Measurements from ENCODE around the gene AADACL3. TPM values are rescaled to one million over a fixed set of nuclear protein-coding genes. Genes with fewer than 3 reads are reported as not detected.

Gene AADACL3
- total RNA-seq, 1 experiment from 2014 or later = not detected

- DNase-seq (no peak), ATAC-seq (no peak)
- TF ChIP-seq EZH2phosphoT487 (IDR thresholded peaks at IDR 0.05; ENCODE audit: borderline replicate concordance, low read length) = no peak
- no peak for TF ChIP-seq EZH2 (IDR thresholded peaks at IDR 0.05; ENCODE audit: low read length, unreplicated experiment)
- TF ChIP-seq CTCF (conservative IDR thresholded peaks at IDR 0.05; ENCODE audit: low read depth, low read length) = no peak
- intact Hi-C loops (cut with micrococcal nuclease) = no loop called here
- Histone ChIP-seq H3K27me3 (ENCODE audit: low read length) (peaks cover 79% of the 10 kb centered on the region), H3K27ac (ENCODE audit: low read length) (no peak overlapping the region), H3K9me3 (ENCODE audit: low read length) (no peaks in the 10 kb centered on the region), H3K9ac (ENCODE audit: low read length) (no peak overlapping the region), H3K4me3 (ENCODE audit: low read length) (no peak overlapping the region), H3K79me2 (ENCODE audit: low read length) (no peaks in the 10 kb centered on the region), H3F3A (ENCODE audit: low read length, unreplicated experiment) (no peaks in the 10 kb centered on the region), H3K36me3 (ENCODE audit: low read depth, low read length) (no peaks in the 10 kb centered on the region), H4K20me1 (ENCODE audit: low read length) (no peaks in the 10 kb centered on the region), H3K9me2 (replicated peaks; ENCODE audit: low read length) (no peaks in the 10 kb centered on the region), H2AFZ (ENCODE audit: low read length) (no peak overlapping the region), H3K4me2 (ENCODE audit: low read length) (no peak overlapping the region), H3K4me1 (ENCODE audit: insufficient read depth, low read length) (no peaks in the 10 kb centered on the region)
- no TSS peak for BruUV-seq (replicated peaks)
- ChIA-PET POLR2A (ENCODE audit: unreplicated experiment) (no interaction called here), CTCF (no interaction called here)
Measured at GRCh38 chr1:12756768-12757413, 41.0 kb downstream of the AADACL3 start.

GRCh38 chr1:12757836-12758235, 41.9 kb downstream of the AADACL3 start:
- H4K20me1 ChIP-seq (ENCODE audit: low read length) = no peaks in the 10 kb centered on the region
- no peak for DNase-seq
- H3K27ac ChIP-seq (ENCODE audit: low read length) = no peak overlapping the region
- no peak overlapping the region for H3K4me3 ChIP-seq (ENCODE audit: low read length)
- ChIA-PET CTCF (no interaction called here), POLR2A (ENCODE audit: unreplicated experiment) (no interaction called here)
- no peak for ATAC-seq
- no peak for TF ChIP-seq EZH2 (IDR thresholded peaks at IDR 0.05; ENCODE audit: low read length, unreplicated experiment)
- no peak for TF ChIP-seq CTCF (conservative IDR thresholded peaks at IDR 0.05; ENCODE audit: low read depth, low read length)
- no peak for TF ChIP-seq EZH2phosphoT487 (IDR thresholded peaks at IDR 0.05; ENCODE audit: borderline replicate concordance, low read length)
- no peak overlapping the region for H3K9ac ChIP-seq (ENCODE audit: low read length)
- no peaks in the 10 kb centered on the region for H3F3A ChIP-seq (ENCODE audit: low read length, unreplicated experiment)
- H3K79me2 ChIP-seq (ENCODE audit: low read length) = no peaks in the 10 kb centered on the region
- BruUV-seq (replicated peaks) = no TSS peak
- H3K9me2 ChIP-seq (replicated peaks; ENCODE audit: low read length) = no peaks in the 10 kb centered on the region
- H3K36me3 ChIP-seq (ENCODE audit: low read depth, low read length) = no peaks in the 10 kb centered on the region
- no peak overlapping the region for H3K4me2 ChIP-seq (ENCODE audit: low read length)
- H3K9me3 ChIP-seq (ENCODE audit: low read length) = no peaks in the 10 kb centered on the region
- H3K27me3 ChIP-seq (ENCODE audit: low read length) = peaks cover 72% of the 10 kb centered on the region
- no peaks in the 10 kb centered on the region for H3K4me1 ChIP-seq (ENCODE audit: insufficient read depth, low read length)
- intact Hi-C loops (cut with micrococcal nuclease) = no loop called here
- H2AFZ ChIP-seq (ENCODE audit: low read length) = no peak overlapping the region

- no peaks in the 10 kb centered on the region for H4K20me1 ChIP-seq (ENCODE audit: low read length)
- no peak for ATAC-seq
- H3K9me2 ChIP-seq (replicated peaks; ENCODE audit: low read length) = no peaks in the 10 kb centered on the region
- POLR2A ChIA-PET (ENCODE audit: unreplicated experiment) = no interaction called here
- TF ChIP-seq EZH2 (IDR thresholded peaks at IDR 0.05; ENCODE audit: low read length, unreplicated experiment) (no peak), CTCF (conservative IDR thresholded peaks at IDR 0.05; ENCODE audit: low read depth, low read length) (peak; percentile 38), EZH2phosphoT487 (IDR thresholded peaks at IDR 0.05; ENCODE audit: borderline replicate concordance, low read length) (no peak)
- H3K4me2 ChIP-seq (ENCODE audit: low read length) = no peak overlapping the region
- H3K4me3 ChIP-seq (ENCODE audit: low read length) = no peak overlapping the region
- no peaks in the 10 kb centered on the region for H3F3A ChIP-seq (ENCODE audit: low read length, unreplicated experiment)
- CTCF ChIA-PET = no interaction called here
- H3K27ac ChIP-seq (ENCODE audit: low read length) = no peak overlapping the region
- BruUV-seq (replicated peaks) = no TSS peak
- H3K79me2 ChIP-seq (ENCODE audit: low read length) = no peaks in the 10 kb centered on the region
- H3K9ac ChIP-seq (ENCODE audit: low read length) = no peak overlapping the region
- DNase-seq = no peak
- H3K4me1 ChIP-seq (ENCODE audit: insufficient read depth, low read length) = no peaks in the 10 kb centered on the region
- no peak overlapping the region for H2AFZ ChIP-seq (ENCODE audit: low read length)
- H3K9me3 ChIP-seq (ENCODE audit: low read length) = no peaks in the 10 kb centered on the region
- peaks cover 60% of the 10 kb centered on the region for H3K27me3 ChIP-seq (ENCODE audit: low read length)
- no peaks in the 10 kb centered on the region for H3K36me3 ChIP-seq (ENCODE audit: low read depth, low read length)
- intact Hi-C loops (cut with micrococcal nuclease) = no loop called here
Measured at GRCh38 chr1:12760256-12760795, 44.4 kb downstream of the AADACL3 start.
